K562 (cell line): ENCODE results near the gene ZBTB8A. TPM values are rescaled to one million over a fixed set of nuclear protein-coding genes. Genes with fewer than 3 reads are reported as not detected.

ENCODE experiments used
- ARID1B ChIP-seq: fragments of 450-650 bp; IDR thresholded peaks from 2 replicates; pipeline ENCODE4 v1.6.1; 2016; ENCODE audit warnings: antibody characterized with exemption, mild to moderate bottlenecking, inconsistent platforms
- BHLHE40 ChIP-seq: IDR thresholded peaks from 2 replicates; pipeline ENCODE4 v1.6.1; 2011; ENCODE audit warnings: low read length, improper control_type of control experiment
- BMI1 ChIP-seq: fragments of 150-350 bp; IDR thresholded peaks from 2 replicates; pipeline ENCODE4 v1.6.1; 2014; ENCODE audit warnings: low read length
- GATA2 ChIP-seq: sonication (generic); formaldehyde crosslinking; IDR thresholded peaks from 2 replicates; pipeline ENCODE4 v1.4.0; 2020; ENCODE audit warnings: mild to moderate bottlenecking, missing genetic modification reagents
- MAFG ChIP-seq: fragments of 450-650 bp; conservative IDR thresholded peaks from 2 replicates; pipeline ENCODE4 v1.6.1; 2016; ENCODE audit warnings: missing genetic modification characterization, missing compliant biosample characterization
- NR2F6 ChIP-seq: fragments of 450-650 bp; formaldehyde crosslinking; IDR thresholded peaks from 2 replicates; pipeline ENCODE4 v1.4.0; 2020; ENCODE audit warnings: mild to moderate bottlenecking
- RBM25 ChIP-seq: fragments of 200-400 bp; formaldehyde crosslinking; IDR thresholded peaks from 2 replicates; pipeline ENCODE4 v1.6.1; 2018; ENCODE audit warnings: low read length, low read depth, moderate library complexity; ENCODE audit not compliant: severe bottlenecking
- SREBF2 ChIP-seq: sonication (generic); formaldehyde crosslinking; IDR thresholded peaks from 2 replicates; pipeline ENCODE4 v1.4.0; 2020; ENCODE audit warnings: mild to moderate bottlenecking, missing genetic modification reagents
- ZNF561 ChIP-seq: fragments of 450-650 bp; formaldehyde crosslinking; conservative IDR thresholded peaks from 2 replicates; pipeline ENCODE4 v1.4.0; 2020; ENCODE audit warnings: mild to moderate bottlenecking, moderate library complexity
- polyA plus RNA-seq, 8 experiments: library from polyadenylated mRNA; depleted of rRNA in 4 of 8; stranded (reverse) in 5 of 8; unstranded in 3 of 8; fragments of >200 nt; fragmentation: Nextera tagmentation in 2 of 8; fragmentation: Illumina TruSeq in 1 of 8; extraction: Ambion mirVana in 2 of 8; extraction: Trizol in 1 of 8; gene quantifications; 2 replicates each; pipeline versions ENCODE4 v1.2.1 to v1.2.3, GENCODE V29; 2011 to 2014; ENCODE audit warnings: inconsistent platforms in 1 of 8, missing spikeins in 1 of 8
- total RNA-seq, 7 experiments: library from RNA; depleted of rRNA in 6 of 7; stranded (reverse); fragments of >200 nt in 6 of 7; fragmentation: Illumina TruSeq in 2 of 7; extraction: Trizol in 2 of 7; gene quantifications; 2 replicates each; pipeline versions ENCODE4 v1.2.1 to v1.2.3, GENCODE V29; 2011 to 2021; ENCODE audit warnings: low replicate concordance in 1 of 7
- TF ChIP-seq, protein P1 (sequence below): sonication (generic); formaldehyde crosslinking; IDR thresholded peaks from 2 replicates; pipeline ENCODE4 v1.8.0; 2022; ENCODE audit warnings: missing genetic modification reagents, mild to moderate bottlenecking, borderline replicate concordance
- TF ChIP-seq, protein P2 (sequence below): fragments of 450-650 bp; IDR thresholded peaks from 2 replicates; pipeline ENCODE4 v1.6.1; 2017; ENCODE audit warnings: antibody characterized with exemption, mild to moderate bottlenecking
- TF ChIP-seq, protein P3 (sequence below), 3 experiments: fragments of 200-800 bp in 1 of 3; fragments of 250-450 bp in 1 of 3; fragments of 450-650 bp in 1 of 3; sonication (Bioruptor Pico) in 1 of 3; sonication (Bioruptor generic) in 1 of 3; formaldehyde crosslinking in 1 of 3; IDR thresholded peaks; 2 replicates each; pipeline versions ENCODE4 v1.6.1 to v1.8.0; 2016 to 2022; ENCODE audit warnings: mild to moderate bottlenecking in 2 of 3, missing genetic modification characterization in 2 of 3, missing compliant biosample characterization in 1 of 3, moderate library complexity in 1 of 3
- TF ChIP-seq, protein P4 (sequence below), 2 experiments: fragments of 450-650 bp; IDR thresholded peaks; 2 replicates each; pipeline ENCODE4 v1.6.1; 2018; ENCODE audit warnings: mild to moderate bottlenecking in 2 of 2, low read depth in 1 of 2; ENCODE audit not compliant: partially characterized antibody in 2 of 2

Gene ZBTB8A
- total and polyA plus RNA-seq, 9 of the 15 experiments (the other 6 are each of a cell fraction or from before 2014, with no cell fraction given): 0.01 to 0.64 (median 0.09) TPM

DNA sequence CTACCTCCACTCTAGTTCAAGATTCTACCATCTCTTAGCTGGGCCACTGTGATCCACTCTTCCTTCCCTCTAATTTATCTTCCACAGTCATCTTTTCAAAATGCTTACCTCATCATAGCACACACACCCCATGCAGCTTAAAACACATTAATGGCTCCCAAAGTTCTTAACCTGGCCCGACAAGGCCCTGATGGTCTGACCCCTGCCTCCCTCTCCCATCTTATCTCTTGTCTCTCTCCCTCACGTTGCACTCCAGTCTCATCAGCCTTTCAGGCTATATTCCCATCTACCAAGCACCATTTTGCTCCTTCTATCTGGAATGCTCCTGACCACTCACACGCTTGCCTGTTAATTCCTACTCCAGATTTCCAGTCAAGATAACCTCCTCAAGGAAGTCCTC is 2.5 kb upstream of the ZBTB8A start (continued):
- no peak for TF ChIP-seq BHLHE40
- TF ChIP-seq GATA2 (CRISPR knock-in tag): 0 out of 2 replicates have a peak, but pooled peaks have one; percentile 33
- no peak for TF ChIP-seq RBM25
- no peak for TF ChIP-seq BMI1
- TF ChIP-seq, protein P1, sequence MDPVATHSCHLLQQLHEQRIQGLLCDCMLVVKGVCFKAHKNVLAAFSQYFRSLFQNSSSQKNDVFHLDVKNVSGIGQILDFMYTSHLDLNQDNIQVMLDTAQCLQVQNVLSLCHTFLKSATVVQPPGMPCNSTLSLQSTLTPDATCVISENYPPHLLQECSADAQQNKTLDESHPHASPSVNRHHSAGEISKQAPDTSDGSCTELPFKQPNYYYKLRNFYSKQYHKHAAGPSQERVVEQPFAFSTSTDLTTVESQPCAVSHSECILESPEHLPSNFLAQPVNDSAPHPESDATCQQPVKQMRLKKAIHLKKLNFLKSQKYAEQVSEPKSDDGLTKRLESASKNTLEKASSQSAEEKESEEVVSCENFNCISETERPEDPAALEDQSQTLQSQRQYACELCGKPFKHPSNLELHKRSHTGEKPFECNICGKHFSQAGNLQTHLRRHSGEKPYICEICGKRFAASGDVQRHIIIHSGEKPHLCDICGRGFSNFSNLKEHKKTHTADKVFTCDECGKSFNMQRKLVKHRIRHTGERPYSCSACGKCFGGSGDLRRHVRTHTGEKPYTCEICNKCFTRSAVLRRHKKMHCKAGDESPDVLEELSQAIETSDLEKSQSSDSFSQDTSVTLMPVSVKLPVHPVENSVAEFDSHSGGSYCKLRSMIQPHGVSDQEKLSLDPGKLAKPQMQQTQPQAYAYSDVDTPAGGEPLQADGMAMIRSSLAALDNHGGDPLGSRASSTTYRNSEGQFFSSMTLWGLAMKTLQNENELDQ (CRISPR knock-in tag): no peak
- no peak for TF ChIP-seq NR2F6 (CRISPR knock-in tag)
- TF ChIP-seq, protein P2, sequence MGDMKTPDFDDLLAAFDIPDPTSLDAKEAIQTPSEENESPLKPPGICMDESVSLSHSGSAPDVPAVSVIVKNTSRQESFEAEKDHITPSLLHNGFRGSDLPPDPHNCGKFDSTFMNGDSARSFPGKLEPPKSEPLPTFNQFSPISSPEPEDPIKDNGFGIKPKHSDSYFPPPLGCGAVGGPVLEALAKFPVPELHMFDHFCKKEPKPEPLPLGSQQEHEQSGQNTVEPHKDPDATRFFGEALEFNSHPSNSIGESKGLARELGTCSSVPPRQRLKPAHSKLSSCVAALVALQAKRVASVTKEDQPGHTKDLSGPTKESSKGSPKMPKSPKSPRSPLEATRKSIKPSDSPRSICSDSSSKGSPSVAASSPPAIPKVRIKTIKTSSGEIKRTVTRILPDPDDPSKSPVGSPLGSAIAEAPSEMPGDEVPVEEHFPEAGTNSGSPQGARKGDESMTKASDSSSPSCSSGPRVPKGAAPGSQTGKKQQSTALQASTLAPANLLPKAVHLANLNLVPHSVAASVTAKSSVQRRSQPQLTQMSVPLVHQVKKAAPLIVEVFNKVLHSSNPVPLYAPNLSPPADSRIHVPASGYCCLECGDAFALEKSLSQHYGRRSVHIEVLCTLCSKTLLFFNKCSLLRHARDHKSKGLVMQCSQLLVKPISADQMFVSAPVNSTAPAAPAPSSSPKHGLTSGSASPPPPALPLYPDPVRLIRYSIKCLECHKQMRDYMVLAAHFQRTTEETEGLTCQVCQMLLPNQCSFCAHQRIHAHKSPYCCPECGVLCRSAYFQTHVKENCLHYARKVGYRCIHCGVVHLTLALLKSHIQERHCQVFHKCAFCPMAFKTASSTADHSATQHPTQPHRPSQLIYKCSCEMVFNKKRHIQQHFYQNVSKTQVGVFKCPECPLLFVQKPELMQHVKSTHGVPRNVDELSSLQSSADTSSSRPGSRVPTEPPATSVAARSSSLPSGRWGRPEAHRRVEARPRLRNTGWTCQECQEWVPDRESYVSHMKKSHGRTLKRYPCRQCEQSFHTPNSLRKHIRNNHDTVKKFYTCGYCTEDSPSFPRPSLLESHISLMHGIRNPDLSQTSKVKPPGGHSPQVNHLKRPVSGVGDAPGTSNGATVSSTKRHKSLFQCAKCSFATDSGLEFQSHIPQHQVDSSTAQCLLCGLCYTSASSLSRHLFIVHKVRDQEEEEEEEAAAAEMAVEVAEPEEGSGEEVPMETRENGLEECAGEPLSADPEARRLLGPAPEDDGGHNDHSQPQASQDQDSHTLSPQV: no peak
- TF ChIP-seq SREBF2 (CRISPR knock-in tag): no peak
- TF ChIP-seq, protein P3, sequence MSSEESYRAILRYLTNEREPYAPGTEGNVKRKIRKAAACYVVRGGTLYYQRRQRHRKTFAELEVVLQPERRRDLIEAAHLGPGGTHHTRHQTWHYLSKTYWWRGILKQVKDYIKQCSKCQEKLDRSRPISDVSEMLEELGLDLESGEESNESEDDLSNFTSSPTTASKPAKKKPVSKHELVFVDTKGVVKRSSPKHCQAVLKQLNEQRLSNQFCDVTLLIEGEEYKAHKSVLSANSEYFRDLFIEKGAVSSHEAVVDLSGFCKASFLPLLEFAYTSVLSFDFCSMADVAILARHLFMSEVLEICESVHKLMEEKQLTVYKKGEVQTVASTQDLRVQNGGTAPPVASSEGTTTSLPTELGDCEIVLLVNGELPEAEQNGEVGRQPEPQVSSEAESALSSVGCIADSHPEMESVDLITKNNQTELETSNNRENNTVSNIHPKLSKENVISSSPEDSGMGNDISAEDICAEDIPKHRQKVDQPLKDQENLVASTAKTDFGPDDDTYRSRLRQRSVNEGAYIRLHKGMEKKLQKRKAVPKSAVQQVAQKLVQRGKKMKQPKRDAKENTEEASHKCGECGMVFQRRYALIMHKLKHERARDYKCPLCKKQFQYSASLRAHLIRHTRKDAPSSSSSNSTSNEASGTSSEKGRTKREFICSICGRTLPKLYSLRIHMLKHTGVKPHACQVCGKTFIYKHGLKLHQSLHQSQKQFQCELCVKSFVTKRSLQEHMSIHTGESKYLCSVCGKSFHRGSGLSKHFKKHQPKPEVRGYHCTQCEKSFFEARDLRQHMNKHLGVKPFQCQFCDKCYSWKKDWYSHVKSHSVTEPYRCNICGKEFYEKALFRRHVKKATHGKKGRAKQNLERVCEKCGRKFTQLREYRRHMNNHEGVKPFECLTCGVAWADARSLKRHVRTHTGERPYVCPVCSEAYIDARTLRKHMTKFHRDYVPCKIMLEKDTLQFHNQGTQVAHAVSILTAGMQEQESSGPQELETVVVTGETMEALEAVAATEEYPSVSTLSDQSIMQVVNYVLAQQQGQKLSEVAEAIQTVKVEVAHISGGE (CRISPR knock-in tag; IDR thresholded peaks at IDR 0.05): no peak
- peak; percentile 80 for TF ChIP-seq MAFG (tag)
- TF ChIP-seq, protein P4, sequence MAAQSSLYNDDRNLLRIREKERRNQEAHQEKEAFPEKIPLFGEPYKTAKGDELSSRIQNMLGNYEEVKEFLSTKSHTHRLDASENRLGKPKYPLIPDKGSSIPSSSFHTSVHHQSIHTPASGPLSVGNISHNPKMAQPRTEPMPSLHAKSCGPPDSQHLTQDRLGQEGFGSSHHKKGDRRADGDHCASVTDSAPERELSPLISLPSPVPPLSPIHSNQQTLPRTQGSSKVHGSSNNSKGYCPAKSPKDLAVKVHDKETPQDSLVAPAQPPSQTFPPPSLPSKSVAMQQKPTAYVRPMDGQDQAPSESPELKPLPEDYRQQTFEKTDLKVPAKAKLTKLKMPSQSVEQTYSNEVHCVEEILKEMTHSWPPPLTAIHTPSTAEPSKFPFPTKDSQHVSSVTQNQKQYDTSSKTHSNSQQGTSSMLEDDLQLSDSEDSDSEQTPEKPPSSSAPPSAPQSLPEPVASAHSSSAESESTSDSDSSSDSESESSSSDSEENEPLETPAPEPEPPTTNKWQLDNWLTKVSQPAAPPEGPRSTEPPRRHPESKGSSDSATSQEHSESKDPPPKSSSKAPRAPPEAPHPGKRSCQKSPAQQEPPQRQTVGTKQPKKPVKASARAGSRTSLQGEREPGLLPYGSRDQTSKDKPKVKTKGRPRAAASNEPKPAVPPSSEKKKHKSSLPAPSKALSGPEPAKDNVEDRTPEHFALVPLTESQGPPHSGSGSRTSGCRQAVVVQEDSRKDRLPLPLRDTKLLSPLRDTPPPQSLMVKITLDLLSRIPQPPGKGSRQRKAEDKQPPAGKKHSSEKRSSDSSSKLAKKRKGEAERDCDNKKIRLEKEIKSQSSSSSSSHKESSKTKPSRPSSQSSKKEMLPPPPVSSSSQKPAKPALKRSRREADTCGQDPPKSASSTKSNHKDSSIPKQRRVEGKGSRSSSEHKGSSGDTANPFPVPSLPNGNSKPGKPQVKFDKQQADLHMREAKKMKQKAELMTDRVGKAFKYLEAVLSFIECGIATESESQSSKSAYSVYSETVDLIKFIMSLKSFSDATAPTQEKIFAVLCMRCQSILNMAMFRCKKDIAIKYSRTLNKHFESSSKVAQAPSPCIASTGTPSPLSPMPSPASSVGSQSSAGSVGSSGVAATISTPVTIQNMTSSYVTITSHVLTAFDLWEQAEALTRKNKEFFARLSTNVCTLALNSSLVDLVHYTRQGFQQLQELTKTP (IDR thresholded peaks at IDR 0.05; ENCODE audit: low read depth in 1 of 2, partially characterized antibody in 2 of 2): peak in 1 of 2 experiments; percentile 70
- peak; percentile 80 for TF ChIP-seq ARID1B
- no peak for TF ChIP-seq ZNF561 (CRISPR knock-in tag)
